ENCODE measurements around the gene ARPC1B.
A peak's percentile ranks its signal among the peaks of the same experiment; 100 is the strongest.
"Not testable (repeated sequence)": the region's sequence is repeated elsewhere in the genome, so short reads cannot be mapped to it uniquely, and the experiment has no call there.

Gene ARPC1B

DNA sequence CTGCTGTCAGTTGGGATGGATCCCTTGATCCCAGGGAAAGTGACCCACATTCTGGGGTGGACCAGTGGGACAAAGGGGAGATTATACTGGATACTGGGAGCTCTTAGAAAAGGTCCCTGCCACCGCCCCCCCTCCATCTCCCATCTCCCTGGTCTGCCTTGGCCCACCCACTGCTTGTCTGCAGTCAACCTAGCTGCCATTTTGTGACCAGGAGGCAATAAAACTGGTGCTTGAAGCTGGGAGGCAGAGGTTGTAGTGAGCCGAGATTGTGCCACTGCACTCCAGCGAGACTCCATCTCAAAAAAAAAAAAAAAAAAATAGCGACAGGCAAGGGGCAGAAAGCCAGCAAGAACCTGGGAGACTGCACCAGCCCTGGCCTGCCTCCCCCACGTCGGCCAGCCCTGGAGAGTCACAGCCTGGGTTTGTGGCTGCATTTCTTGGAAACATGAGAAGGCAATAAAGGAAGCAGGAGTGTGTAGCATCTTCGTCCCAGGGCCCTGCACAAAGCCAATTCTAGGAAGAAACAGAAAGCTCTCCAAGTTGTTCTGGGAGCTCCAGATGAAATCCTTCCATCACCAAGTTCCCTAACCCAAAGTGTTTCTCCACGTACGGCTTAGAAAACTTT is 4.7 kb upstream of the ARPC1B start:
- WGBS = 93% methylated on average over 9 of the region's 9 CpGs
- no peak overlapping the region for H3K4me3 ChIP-seq (ENCODE audit: low read length)
- H3K4me1 ChIP-seq (ENCODE audit: insufficient read depth, low read length) = peaks cover 9% of the 10 kb centered on the region; the same call in 1 of the 2 replicates
- no peak overlapping the region for H3K27ac ChIP-seq (ENCODE audit: low read depth, low read length)
- H3K27me3 ChIP-seq (ENCODE audit: insufficient read depth, low read length) = no peaks in the 10 kb centered on the region
- no peaks in the 10 kb centered on the region for H3K9me3 ChIP-seq (ENCODE audit: insufficient read depth, low read depth, low read length)
- H3K9ac ChIP-seq (ENCODE audit: low read depth, low read length) = no peak overlapping the region
- peaks cover 12% of the 10 kb centered on the region for H3K36me3 ChIP-seq (ENCODE audit: insufficient read depth, low read length)

DNA sequence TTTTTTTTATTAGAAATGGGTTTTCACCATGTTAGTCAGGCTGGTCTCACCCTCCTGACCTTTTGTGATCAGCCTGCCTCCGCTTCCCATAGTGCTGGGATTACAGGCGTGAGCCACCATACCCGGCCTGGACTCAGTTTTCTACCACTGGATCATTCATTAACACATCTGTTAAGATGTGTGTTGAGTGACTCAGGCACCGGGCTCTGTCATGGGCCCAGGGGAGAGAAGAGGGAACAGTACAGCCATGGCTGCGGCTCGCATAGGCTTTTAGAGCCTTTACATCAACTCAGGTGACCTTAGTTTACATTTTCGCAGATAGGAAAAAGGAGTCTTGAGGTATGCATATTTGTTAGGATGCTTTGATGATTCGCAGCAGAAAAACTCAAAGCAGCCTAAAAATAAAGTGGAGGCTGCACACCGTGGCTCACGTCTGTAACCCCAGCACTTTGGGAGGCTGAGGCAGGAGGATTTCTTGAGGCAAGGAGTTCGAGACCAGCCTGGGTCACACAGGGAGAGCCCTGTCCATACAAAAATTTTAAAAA is 3.1 kb upstream of the ARPC1B start:
- Histone ChIP-seq H3K4me1 (ENCODE audit: insufficient read depth, low read length) (peaks cover under 1% of the 10 kb centered on the region; the same call in 1 of the 2 replicates), H3K27ac (ENCODE audit: low read depth, low read length) (no peak overlapping the region), H3K36me3 (ENCODE audit: insufficient read depth, low read length) (peaks cover 5% of the 10 kb centered on the region; the same call in 1 of the 2 replicates), H3K27me3 (ENCODE audit: insufficient read depth, low read length) (no peaks in the 10 kb centered on the region), H3K9ac (ENCODE audit: low read depth, low read length) (no peak overlapping the region), H3K4me3 (ENCODE audit: low read length) (no peak overlapping the region), H3K9me3 (ENCODE audit: insufficient read depth, low read depth, low read length) (no peaks in the 10 kb centered on the region)
- WGBS = 88% methylated on average over 11 of the region's 11 CpGs

DNA sequence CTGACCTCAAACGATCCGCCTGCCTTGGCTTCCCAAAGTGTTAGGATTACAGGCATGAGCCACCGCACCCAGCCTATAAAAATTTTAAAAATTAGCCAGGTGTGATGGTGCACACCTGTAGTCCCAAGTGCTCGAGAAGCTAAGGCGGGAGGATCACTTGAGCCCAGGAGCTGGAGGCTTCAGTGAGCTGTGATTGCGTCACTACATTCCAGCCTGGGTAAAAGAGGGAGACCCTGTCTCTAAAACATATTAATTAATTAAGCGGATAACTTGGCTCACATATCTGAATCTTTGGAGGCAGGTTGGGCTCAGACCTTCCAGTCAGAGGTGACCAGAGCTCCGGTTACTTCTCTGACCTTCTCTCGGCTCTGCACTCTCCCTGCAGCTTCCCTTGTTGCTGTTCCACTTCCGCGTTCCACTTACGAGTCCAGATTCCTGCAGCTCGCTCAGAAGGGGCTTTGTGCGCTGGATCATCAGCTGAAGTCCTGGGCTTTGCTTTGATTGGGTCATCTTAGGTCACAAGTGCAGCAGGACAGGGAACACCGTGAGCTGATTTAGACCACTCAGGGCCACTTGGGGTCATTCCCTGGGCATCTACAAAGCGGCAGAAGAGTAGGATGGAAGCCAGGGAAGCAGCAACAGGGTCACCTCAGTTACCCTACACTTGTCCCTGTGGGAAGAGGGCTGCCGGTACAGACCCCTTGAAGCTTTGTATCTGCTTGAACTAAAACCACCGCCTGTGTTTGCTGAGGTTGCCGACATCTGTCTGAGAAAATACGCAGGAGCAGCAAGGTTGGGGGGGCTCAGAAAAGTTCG is 2.0 kb upstream of the ARPC1B start:
- Histone ChIP-seq H3K27me3 (ENCODE audit: insufficient read depth, low read length) (no peaks in the 10 kb centered on the region), H3K27ac (ENCODE audit: low read depth, low read length) (no peak overlapping the region), H3K4me1 (ENCODE audit: insufficient read depth, low read length) (no peaks in the 10 kb centered on the region), H3K9me3 (ENCODE audit: insufficient read depth, low read depth, low read length) (no peaks in the 10 kb centered on the region), H3K4me3 (ENCODE audit: low read length) (no peak overlapping the region), H3K9ac (ENCODE audit: low read depth, low read length) (no peak overlapping the region), H3K36me3 (ENCODE audit: insufficient read depth, low read length) (no peaks in the 10 kb centered on the region; the same call in 1 of the 2 replicates)
- 85% methylated on average over 21 of the region's 21 CpGs for WGBS

DNA sequence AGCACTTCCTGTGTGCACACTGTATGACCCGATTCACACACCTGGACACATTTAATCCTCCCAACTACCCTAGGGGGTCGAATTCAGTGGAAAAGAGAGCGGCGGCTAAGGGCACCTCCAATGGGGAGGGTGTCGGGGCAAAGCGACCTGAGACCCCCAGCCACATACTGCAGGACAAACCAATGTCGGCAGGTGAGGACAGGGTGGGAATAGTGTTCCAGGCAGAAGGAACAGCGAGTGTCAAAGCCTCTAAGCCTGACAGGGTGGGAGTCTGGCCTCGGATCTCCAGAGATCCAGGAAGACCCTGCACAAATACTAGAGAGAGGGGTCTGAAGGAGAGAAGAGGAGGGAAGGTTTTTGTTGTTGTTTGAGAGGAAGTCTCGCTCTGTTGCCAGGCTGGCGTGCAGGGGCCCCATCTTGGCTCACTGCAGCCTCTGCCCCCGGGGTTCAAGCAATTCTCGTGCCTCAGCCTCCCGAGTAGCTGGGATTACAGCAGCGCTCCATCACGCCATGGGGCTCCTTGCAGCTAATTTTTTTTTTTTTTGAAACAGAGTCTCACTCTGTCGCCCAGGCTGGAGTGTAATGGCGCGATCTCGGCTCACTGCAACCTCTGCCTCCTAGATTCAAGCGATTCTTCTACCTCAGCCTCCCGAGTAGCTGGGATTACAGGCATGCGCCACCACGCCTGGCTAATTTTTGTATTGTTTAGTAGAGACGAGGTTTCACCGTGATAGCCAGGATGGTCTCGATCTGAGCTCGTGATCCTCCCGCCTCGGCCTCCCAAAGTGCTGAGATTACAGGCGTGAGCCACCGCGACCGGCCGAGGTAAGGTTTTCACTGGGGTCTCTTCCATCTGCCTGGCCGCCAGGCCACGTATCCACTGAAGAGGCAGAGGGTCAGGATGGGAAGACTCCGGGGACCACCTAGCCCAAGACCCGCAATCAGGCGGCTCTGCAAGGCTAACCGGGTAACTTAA is 1.2 kb upstream of the ARPC1B start:
- WGBS = 85% methylated on average over 41 of the region's 41 CpGs
- no peaks in the 10 kb centered on the region for H3K4me1 ChIP-seq (ENCODE audit: insufficient read depth, low read length)
- peak overlapping the region; percentile 91 for H3K4me3 ChIP-seq (ENCODE audit: low read length)
- no peak overlapping the region for H3K27ac ChIP-seq (ENCODE audit: low read depth, low read length)
- no peaks in the 10 kb centered on the region for H3K9me3 ChIP-seq (ENCODE audit: insufficient read depth, low read depth, low read length)
- H3K9ac ChIP-seq (ENCODE audit: low read depth, low read length) = peak overlapping the region; percentile 85; the same call in 1 of the 2 replicates
- H3K27me3 ChIP-seq (ENCODE audit: insufficient read depth, low read length) = no peaks in the 10 kb centered on the region
- H3K36me3 ChIP-seq (ENCODE audit: insufficient read depth, low read length) = peaks cover 7% of the 10 kb centered on the region

DNA sequence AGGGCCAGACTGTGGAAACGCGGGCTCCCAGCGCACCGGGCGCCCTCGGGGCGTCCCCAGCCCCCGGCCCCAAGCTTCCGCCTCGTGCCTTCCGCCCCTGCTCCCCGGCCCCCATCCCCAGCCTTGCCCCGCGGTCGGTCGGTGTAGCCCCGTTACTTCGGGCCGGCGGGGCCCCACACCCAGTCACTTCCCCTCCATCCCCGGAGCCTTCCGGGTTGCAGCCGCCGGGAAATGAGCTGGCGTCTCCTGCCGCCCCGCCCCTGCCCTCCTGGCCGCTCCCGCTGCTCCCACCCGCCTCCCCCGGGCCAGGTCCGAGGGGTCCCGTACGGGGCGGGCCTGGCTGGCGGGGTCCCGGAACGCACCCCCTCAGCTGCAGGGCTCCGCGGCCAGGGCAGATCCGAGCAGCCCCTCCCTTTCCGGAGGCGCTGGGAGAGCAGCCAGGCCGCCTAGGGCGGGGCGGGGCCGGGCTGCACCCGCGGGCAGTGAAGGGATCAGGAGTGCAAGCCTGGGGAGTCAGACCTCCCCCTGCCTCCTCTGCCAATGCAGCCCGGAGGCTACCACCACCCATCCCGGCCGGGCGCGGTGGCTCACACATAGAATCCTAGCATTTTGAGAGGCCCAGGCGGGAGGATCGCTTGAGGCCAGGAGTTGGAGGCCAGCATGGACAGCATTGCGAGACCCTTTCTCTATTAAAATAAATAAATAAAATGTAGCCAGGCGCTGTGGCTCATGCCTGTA is 709 bp downstream of the ARPC1B start:
- no peaks in the 10 kb centered on the region for H3K9me3 ChIP-seq (ENCODE audit: insufficient read depth, low read depth, low read length)
- no peak overlapping the region for H3K27ac ChIP-seq (ENCODE audit: low read depth, low read length)
- no peaks in the 10 kb centered on the region for H3K4me1 ChIP-seq (ENCODE audit: insufficient read depth, low read length)

DNA sequence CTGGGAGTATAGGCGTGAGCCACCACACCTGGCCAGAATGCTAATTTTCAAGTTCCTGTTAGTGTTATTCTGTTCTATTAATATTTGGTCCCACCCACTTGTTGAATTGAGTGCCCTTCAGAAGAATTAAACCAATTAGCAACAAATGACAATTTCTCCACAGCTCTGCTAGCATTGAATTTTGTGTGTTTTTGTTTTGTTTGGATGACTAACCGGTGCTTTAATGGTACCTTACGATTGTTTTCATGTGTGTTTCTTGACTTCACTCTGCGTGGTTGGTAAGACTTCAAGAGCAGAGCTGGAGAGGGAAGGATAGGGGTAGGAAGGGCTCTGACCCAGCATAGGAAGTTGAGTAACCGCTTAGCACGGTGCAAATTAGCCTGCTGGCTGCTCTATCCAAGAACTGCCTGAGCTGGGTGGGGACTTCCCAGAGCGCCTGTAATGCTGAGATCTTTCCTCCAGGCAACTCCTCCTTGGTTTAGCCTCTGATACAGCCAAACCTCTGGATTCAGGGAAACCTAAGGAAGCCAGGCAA is 4.6 kb downstream of the ARPC1B start:
- H3K9me3 ChIP-seq (ENCODE audit: insufficient read depth, low read depth, low read length) = no peaks in the 10 kb centered on the region
- H3K4me3 ChIP-seq (ENCODE audit: low read length) = no peak overlapping the region
- peaks cover 17% of the 10 kb centered on the region for H3K36me3 ChIP-seq (ENCODE audit: insufficient read depth, low read length)
- H3K27me3 ChIP-seq (ENCODE audit: insufficient read depth, low read length) = no peaks in the 10 kb centered on the region
- H3K9ac ChIP-seq (ENCODE audit: low read depth, low read length) = no peak overlapping the region
- WGBS = 80% methylated on average over 7 of the region's 7 CpGs
- H3K27ac ChIP-seq (ENCODE audit: low read depth, low read length) = no peak overlapping the region
- H3K4me1 ChIP-seq (ENCODE audit: insufficient read depth, low read length) = no peaks in the 10 kb centered on the region

More for the DNA sequence above, 709 bp downstream of the ARPC1B start:
- peak overlapping the region; percentile 24; the same call in 1 of the 2 replicates for H3K9ac ChIP-seq (ENCODE audit: low read depth, low read length)
- H3K27me3 ChIP-seq (ENCODE audit: insufficient read depth, low read length) = no peaks in the 10 kb centered on the region
- WGBS = 6% methylated on average over 57 of the region's 58 CpGs
- peaks cover 7% of the 10 kb centered on the region for H3K36me3 ChIP-seq (ENCODE audit: insufficient read depth, low read length)
- peak overlapping the region; percentile 91 for H3K4me3 ChIP-seq (ENCODE audit: low read length)

DNA sequence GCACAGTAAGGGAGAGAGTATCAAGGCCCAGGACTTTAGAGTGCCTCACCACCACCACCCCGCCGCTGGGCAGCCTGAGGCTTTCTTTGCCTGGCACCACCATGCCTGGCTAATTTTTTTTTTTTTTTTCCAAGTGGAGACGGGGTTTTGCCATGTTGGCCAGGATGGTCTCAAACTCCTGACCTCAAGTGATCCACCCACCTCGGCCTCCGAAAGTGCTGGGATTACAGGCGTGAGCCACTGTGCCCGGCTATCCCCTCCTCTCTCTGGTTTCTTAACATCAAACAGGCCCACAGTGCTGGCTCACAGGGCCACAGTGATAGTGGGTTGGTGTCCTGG is 5.1 kb downstream of the ARPC1B start:
- not testable (repeated sequence) for H3K4me1 ChIP-seq (ENCODE audit: insufficient read depth, low read length); H3K4me3 ChIP-seq (ENCODE audit: low read length); H3K9ac ChIP-seq (ENCODE audit: low read depth, low read length); H3K27me3 ChIP-seq (ENCODE audit: insufficient read depth, low read length); H3K27ac ChIP-seq (ENCODE audit: low read depth, low read length); H3K9me3 ChIP-seq (ENCODE audit: insufficient read depth, low read depth, low read length)
- WGBS = 93% methylated on average over 7 of the region's 7 CpGs
- peaks cover 17% of the 10 kb centered on the region for H3K36me3 ChIP-seq (ENCODE audit: insufficient read depth, low read length)

DNA sequence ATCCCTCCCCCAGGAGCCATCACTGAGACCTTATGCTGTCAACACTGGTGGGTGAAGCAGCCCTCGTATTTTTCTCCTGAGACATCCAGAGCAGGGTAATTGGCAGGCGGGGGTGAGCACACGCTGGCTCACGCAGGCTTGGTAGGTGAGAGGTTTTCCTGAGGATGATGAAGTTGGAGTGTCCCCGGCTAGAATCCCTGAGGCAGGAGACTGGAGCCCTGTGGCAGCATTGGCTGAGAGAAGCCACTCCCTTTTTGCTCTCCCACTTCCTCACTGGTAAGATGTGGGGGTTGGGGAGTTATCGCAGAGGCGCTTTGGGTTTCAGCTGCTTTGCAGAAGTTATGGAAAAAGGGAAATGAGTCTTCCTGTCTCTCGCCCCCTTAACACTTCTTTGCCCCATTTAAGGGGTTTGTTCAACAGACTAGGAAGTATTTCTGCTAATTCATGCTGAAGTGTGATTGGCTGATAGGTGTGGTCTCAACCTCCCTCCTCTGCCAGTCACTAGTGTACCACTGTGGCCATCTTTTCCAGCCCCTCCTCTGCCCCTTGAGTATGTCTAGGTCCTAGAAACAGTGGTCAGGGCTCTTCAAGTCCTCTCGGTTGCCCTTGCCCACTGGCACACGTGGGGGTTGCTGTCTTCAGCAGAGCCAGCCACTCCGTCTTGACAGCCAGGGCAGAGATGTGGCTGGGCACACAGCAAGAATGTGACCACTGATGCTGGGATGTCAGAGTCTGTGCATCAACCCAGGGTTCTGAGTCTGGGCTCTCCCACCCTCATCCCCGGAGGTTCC is 5.7 kb downstream of the ARPC1B start:
- WGBS = 86% methylated on average over 11 of the region's 12 CpGs
- peaks cover 17% of the 10 kb centered on the region for H3K36me3 ChIP-seq (ENCODE audit: insufficient read depth, low read length)
- 0 out of 2 replicates have a peak overlapping the region, but pooled peaks have one; percentile 27 for H3K9ac ChIP-seq (ENCODE audit: low read depth, low read length)
- no peaks in the 10 kb centered on the region for H3K9me3 ChIP-seq (ENCODE audit: insufficient read depth, low read depth, low read length)
- no peak overlapping the region for H3K27ac ChIP-seq (ENCODE audit: low read depth, low read length)
- no peaks in the 10 kb centered on the region for H3K4me1 ChIP-seq (ENCODE audit: insufficient read depth, low read length)
- no peaks in the 10 kb centered on the region for H3K27me3 ChIP-seq (ENCODE audit: insufficient read depth, low read length)
- H3K4me3 ChIP-seq (ENCODE audit: low read length) = no peak overlapping the region

DNA sequence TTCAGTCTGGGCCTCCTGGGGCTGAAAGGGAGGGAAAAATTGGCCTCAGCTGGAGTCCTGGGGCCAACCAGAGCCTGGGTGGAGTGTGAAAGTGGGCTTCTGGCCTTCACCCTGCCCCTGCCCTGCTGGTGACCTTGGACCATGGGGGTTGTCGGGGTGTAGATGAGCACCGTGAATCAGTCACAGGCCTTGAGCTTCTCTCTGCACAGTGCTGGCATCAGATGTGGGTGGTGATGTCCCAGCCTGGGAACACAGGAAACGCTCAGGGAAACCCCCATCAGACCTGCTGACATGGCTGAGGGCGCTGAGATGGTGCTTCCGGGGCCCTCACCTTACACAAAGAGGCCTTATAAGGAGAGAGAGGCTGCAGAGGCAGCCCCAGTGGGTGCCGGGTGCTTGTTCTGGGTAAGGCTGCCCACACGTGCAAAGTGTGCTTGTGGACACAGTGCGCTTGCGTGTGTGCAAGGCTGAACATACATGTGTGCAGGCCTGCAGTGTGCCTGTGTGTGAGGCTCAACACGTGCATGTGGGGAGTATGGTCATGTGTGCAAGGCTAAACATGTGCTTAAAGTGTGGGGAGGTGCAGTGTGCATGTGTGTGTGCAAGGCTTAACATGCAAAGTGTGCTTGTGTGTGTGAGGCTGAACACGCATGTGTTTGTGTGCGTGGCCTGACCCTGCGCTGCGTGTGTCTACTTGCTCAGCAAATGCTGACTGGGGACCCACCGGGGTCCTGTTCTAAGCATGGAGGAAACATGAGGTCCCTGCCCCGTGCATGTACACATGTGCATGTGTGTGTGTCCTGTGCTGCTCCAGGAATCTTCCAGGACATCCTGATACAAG is 6.5 kb downstream of the ARPC1B start:
- no peak overlapping the region for H3K9ac ChIP-seq (ENCODE audit: low read depth, low read length)
- H3K27ac ChIP-seq (ENCODE audit: low read depth, low read length) = no peak overlapping the region
- no peaks in the 10 kb centered on the region for H3K4me1 ChIP-seq (ENCODE audit: insufficient read depth, low read length)
- no peaks in the 10 kb centered on the region for H3K9me3 ChIP-seq (ENCODE audit: insufficient read depth, low read depth, low read length)
- H3K27me3 ChIP-seq (ENCODE audit: insufficient read depth, low read length) = no peaks in the 10 kb centered on the region
- H3K36me3 ChIP-seq (ENCODE audit: insufficient read depth, low read length) = peaks cover 17% of the 10 kb centered on the region
- WGBS = 95% methylated on average over 16 of the region's 16 CpGs
- H3K4me3 ChIP-seq (ENCODE audit: low read length) = no peak overlapping the region
